HG03575 (cell line): ENCODE results near the gene TOP2A.

ENCODE experiments used
- ATAC-seq: cut with Tn5 transposase; IDR thresholded peaks from one replicate; pipeline ENCODE4 v1.9.1; 2021; ENCODE audit not compliant: unreplicated experiment, insufficient number of reproducible peaks, low FRiP score; ENCODE audit errors: extremely low read depth

Gene TOP2A

DNA sequence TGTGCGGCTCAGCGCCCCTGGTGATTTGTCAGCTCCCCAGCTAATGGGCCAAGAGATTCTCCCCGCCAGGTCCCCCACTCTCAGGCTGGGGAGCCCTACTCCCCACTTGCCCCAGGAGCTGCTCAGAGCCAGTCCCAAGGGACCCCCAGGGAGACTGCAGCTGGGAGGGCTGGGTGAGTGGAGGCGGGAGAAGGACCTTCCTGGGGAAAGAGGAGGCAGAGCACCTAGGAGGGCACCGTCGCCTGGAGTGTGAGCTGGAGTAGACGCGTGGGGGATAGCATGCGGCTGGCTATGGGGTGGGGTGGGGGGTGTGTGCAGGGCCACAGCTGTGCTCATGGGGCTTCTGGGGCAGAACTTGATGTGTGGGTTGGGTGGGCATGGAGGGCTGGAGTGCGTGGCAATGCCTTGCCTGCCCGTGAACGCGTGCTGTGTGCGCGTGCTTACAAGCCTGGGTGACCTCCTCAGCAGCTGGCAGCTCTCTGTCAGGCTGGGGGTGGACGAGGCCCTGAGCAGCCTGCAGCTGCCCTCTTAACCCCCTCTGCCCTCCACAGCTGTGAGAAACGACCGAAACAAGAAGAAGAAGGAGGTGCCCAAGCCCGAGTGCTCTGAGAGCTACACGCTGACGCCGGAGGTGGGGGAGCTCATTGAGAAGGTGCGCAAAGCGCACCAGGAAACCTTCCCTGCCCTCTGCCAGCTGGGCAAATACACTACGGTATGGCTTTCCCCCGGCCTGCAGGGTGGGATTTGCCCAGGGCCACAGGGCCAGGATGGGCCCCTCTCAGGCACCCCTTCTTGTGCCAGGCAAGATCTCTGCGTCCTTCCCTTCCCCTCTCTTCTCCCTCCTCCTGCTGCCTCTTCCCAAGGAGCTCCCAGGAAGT is 66.1 kb downstream of the TOP2A start:
- no peak for ATAC-seq

- ATAC-seq, result no peak
These were observed 66.9 kb downstream of the TOP2A start for GRCh38 chr17:40350689-40351358.

DNA sequence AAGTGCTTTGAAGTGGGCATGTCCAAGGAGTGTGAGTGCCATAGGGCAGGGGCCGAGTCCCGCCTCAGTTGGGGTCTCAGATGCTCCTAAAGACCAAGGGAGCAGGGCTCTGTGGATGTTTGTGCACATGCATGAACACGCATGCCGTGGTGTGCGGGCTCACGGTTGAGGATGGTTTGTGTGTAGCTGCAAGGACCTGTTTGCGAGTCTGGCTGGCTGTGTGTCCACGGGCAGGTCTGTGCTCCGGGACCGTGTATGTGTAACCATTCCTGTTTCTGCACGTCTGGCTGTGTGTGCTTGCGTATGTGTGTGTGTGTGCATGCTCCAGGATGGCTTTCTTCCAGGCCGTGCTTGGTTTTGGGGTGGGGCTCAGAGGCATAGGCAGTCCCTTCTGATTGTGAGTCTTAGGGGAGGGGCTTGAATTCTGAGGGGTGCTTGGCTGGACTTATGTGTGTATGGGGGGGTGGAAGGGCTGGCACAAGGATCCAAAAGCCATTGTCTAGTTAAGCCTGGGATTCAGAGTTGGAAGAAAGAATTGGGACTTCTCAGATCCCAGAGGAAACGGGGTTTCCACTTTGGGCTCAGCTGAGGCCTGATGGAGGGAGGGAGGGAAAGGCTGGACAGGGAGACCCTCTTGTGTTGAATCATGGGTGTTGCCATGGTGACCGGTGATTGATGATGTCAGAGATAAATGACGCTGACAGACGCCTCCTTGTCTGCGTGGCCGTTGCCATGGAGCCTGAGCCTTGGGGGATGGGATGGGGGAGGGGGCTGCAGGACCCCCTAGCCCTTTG is 67.6 kb downstream of the TOP2A start:
- ATAC-seq, result no peak

GRCh38 chr17:40349477-40349894 is 68.2 kb downstream of the TOP2A start:
- ATAC-seq, result no peak

DNA sequence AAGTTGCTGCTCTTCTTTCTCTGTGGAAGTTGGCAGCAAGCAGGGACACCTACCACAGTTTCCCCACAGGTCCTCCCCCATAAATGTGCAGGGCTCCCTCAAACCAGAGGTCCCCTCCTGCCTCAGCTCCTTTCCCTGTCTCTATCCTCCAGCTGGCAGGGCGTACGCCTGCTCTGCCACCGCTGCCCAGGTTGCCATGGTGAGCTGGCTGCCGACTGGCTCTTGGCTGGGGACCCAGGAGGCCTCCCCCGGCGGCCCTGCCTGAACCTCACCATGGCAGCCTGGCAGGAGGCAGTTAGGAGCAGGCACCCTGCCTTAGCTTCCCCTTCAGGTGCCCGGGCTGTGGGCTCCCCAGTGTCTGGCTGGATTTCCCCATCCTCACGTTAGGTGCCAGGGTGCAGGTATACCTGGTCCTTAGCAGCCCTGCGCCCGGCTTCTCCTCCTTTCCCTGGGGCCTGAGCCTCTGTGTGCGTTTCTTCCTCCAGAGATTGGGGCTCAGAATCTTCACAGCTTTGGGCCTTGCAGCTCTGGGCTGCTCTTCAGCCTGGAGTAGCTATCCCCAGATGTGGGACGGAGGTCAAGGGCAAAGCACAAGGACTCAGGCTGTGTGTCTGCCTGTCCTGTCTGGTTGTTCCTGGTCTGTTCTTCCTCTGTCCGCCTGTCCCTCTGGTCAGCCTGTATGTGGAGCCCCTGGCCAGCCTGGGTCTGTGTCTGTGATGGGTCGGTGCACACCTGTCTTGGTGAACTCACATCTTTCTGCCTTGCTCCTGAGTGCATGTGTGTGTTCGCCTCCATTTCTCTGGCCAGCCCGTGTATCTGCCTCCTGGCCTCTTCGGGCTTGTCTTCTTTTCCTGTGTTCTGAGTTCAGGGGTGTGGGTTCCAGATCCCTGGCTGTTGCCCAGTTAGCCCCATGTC is 68.9 kb downstream of the TOP2A start:
- ATAC-seq, result no peak

DNA sequence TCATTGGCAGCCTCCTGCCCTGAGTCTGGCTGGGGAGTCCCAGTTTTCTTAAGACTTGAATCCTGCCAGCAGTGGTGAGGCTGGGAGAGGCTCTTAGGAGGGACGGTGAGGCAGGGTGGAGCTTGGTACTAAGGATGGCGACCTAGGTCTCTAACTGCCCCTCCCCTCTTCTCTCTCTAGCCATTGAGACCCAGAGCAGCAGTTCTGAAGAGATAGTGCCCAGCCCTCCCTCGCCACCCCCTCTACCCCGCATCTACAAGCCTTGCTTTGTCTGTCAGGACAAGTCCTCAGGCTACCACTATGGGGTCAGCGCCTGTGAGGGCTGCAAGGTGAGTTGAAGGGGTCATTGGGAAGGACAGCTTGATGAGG is 69.6 kb downstream of the TOP2A start:
- no peak for ATAC-seq

DNA sequence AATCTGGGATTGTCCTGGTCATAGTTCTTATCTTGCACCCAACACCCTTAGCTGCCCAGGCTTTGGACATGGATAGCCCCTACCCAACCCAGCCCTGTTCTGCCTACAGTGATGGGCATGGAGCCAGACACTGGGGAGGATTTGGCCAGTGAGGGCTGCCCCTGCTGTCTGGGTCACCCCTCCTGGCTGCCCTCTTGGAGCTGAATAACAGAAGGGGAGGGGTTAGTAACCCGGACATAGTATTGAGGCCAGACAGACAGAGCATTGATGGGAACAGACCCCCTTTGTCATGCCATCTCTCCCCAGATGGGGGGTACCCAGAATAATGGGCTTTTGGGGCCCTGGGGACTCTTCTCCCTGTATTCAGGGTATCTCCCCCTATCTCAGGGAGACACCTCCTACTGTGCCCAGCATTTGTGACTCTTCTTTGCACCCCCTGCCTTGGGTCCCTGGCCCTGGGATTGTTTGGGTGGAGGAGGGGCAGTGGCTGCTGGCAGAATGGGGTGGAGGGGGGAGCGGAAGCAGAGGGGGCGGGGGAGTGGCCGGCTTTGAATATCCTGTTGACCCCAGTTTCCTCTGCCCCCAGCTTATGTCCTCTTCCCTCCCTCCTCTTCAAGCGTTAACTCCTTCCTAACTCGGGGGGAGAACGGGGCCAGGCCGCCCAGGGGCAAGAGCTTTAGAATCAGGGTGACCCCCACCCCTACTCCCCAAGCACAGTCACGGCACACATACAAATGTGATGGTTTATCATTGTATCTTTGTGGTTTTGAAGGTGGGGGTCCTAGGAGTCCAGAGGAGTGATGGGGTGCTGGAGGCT is 70.2 kb downstream of the TOP2A start:
- ATAC-seq, result no peak

GRCh38 chr17:40346765-40347158 is 70.9 kb downstream of the TOP2A start:
- ATAC-seq, result no peak

DNA sequence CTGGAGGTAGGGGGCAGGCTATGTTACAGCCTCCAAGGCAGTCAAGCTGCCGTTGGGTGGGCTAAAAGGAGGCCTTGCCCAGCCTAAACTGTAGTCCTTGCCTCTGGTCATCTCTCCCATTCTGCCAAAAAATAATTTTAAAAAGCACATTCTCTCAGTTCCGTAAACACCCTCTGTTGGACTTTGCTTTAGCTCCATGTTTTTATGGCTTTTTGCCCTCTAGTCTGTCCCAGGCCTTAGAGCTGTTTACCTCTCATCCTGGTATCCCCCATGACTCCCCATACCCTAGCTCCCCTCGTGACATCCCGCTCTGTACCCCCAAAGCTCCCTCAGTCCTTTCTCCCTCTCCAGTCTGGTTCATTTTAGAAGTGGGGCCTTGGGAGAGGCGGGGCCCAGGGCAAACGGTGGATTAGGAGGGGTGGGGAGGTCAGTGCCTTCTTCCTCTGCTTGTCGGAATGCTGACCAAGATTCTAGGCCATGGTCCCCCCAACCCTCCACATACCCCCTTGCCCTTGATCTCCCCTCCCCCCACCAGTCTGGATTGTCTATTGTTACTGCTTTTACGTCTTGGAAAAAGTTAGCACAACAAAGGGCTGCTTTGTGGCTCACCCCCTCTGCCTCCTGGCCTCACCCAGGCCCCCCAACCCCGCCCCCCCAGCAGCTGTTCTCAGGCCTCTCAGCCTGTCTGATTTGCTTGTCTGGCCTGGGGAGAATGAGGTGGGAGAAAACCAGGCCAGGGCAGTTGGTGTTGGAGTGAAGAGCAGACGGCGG is 71.5 kb downstream of the TOP2A start:
- ATAC-seq, result no peak

DNA sequence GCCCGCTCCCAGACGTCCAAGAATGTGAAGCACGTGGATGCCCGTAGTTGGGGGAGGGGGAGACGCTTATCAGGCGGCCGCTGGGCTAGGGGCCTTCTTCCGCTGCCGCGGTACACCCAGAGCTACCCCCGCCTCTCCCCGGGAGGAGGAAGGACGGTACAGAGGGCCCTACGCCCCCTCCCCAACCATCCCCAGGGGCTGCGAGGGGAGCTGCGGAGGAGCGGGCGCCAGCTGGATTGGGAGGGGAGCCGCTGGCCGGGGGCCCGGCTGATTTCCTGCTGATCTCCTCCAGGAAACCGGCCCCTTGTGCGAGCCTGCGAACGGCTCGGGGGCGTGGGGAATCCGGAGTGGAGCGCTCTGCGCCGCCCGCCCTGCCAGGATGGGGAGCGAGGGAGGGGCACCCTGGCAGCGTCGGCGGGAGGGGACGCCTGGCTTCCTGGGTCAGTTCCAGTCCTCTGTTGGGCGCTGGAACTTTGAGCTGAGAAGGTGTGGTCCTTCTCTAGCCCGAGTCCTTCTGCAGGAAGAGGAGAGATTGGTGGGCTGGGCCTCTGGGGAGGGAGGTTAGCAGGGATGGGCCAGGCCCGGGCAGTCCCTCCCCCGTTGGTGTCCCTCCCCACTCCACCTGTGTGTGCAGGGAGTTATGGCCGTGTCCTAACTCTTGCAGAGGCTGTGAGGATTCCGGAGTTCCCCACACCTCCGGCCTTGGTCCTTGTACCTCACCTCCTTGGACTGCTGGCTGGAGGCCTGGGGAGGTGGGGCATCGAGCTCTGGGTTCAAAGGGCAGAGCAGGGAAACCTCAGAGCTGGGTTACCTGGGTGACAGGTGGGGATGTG is 72.3 kb downstream of the TOP2A start:
- no peak for ATAC-seq

- ATAC-seq, result no peak
These were observed 73.1 kb downstream of the TOP2A start for GRCh38 chr17:40344421-40345160.

GRCh38 chr17:40343219-40344119 is 74.2 kb downstream of the TOP2A start:
- no peak for ATAC-seq

DNA sequence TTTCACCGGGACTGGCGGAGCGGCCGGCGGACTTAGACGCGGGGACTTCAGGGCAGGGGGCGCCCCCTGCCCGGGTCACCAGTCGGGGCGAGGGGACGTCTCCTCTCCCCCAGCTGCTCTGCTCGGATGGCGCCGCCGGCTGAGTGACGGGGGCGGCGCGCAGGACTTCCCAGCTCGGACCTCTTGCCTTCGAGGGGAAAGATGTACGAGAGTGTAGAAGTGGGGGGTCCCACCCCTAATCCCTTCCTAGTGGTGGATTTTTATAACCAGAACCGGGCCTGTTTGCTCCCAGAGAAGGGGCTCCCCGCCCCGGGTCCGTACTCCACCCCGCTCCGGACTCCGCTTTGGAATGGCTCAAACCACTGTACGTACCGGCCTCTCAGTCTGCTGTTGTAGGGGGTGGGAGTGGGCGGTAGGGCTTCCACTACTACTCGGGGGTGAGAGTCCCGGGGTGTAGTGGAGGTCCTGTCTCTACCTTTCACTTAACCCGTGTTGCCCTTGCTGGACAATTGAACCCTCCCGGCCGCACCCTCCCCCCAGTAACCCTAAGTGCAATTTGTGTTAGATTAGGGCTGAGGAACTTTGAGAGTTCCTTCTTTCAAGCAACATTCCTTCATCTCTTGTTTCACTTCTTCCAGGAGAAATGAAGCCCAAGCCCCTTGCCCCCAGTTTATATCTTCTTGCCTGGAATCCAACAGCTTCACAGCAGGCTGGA is 75.0 kb downstream of the TOP2A start:
- ATAC-seq, result no peak

- no peak for ATAC-seq
These were observed 75.7 kb downstream of the TOP2A start for GRCh38 chr17:40341808-40342503.
